Tibial artery (tissue), 4 donors: ENCODE data around the gene TDRD12.
"Not testable (repeated sequence)": the region's sequence is repeated elsewhere in the genome, so short reads cannot be mapped to it uniquely, and the experiment has no call there.

ENCODE experiments used
- DNase-seq, 2 donors: peaks; one replicate each; pipeline ENCODE4 v3.0.0-alpha.2; 2019
- H3K27ac ChIP-seq, 2 donors: fragments of 200-600 bp; sonication (generic) in 1 of 2; 1 replicate in 1 of 2; 2 replicates in 1 of 2; pipeline ENCODE4 v1.5.1; 2018 to 2019; ENCODE audit warnings: mild to moderate bottlenecking in 1 of 2
- H3K27me3 ChIP-seq, 2 donors: fragments of 200-600 bp; sonication (generic) in 1 of 2; one replicate each; pipeline versions ENCODE4 v1.5.1 to v1.6.0; 2016 to 2019
- H3K36me3 ChIP-seq, 3 donors: fragments of 200-600 bp; sonication (generic) in 2 of 3; one replicate each; pipeline ENCODE4 v1.5.1; 2016 to 2019; ENCODE audit warnings: mild to moderate bottlenecking in 2 of 3
- H3K4me1 ChIP-seq, 4 donors: fragments of 200-600 bp; sonication (generic) in 2 of 4; 1 replicate in 3 of 4; 2 replicates in 1 of 4; pipeline ENCODE4 v1.5.1; 2016 to 2019
- H3K4me3 ChIP-seq, 2 donors: fragments of 200-600 bp; sonication (generic) in 1 of 2; 1 replicate in 1 of 2; 2 replicates in 1 of 2; pipeline ENCODE4 v1.5.1; 2018 to 2019; ENCODE audit warnings: mild to moderate bottlenecking in 2 of 2
- H3K9me3 ChIP-seq, 3 donors: fragments of 200-600 bp; sonication (generic) in 1 of 3; one replicate each; pipeline ENCODE4 v1.5.1; 2016 to 2019
- CTCF ChIP-seq, 2 experiments: fragments of 200-600 bp in 1 of 2; fragments of 450-650 bp in 1 of 2; IDR thresholded peaks; one replicate each; pipeline ENCODE4 v1.5.1; 2017 to 2019; ENCODE audit warnings: antibody characterized with exemption in 2 of 2, mild to moderate bottlenecking in 1 of 2, moderate library complexity in 1 of 2
- intact Hi-C: fragments of 100-400 bp; cut with DNase I; formaldehyde crosslinking; loops from one replicate; pipeline ENCODE4 v1.15.0; 2023; ENCODE audit warnings: low total_unique reads

The TDRD12 gene

DNA sequence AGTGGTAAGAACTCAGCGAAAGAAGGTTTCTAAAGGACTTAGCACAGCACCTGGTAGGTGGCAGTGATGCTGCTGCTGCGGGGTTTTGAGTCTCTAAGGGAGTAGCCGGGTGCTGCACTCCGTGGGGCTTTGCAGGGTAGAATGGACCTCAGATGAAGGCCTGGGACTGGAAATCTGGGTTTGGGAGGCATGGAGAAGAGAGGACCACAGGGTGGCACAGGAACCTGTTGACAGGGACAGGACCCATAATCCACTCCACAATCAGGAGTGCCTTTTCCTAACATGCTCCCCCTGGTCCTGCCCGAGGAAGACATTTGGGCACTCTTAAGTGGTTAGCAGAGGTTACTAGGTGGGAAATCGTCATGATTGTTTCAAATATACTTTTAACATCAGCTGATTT is 29.8 kb downstream of the TDRD12 start:
- no peak overlapping the region for H3K27ac ChIP-seq
- H3K4me1 ChIP-seq = no peaks in the 10 kb centered on the region
- intact Hi-C loops = no loop called here
- H3K9me3 ChIP-seq = no peaks in the 10 kb centered on the region
- TF ChIP-seq CTCF (IDR thresholded peaks at IDR 0.05) = no peak
- no peak for DNase-seq
- H3K36me3 ChIP-seq = no peaks in the 10 kb centered on the region
- peaks cover 0 to 12% of the 10 kb centered on the region in 2 donors for H3K27me3 ChIP-seq
- H3K4me3 ChIP-seq = no peak overlapping the region

DNA sequence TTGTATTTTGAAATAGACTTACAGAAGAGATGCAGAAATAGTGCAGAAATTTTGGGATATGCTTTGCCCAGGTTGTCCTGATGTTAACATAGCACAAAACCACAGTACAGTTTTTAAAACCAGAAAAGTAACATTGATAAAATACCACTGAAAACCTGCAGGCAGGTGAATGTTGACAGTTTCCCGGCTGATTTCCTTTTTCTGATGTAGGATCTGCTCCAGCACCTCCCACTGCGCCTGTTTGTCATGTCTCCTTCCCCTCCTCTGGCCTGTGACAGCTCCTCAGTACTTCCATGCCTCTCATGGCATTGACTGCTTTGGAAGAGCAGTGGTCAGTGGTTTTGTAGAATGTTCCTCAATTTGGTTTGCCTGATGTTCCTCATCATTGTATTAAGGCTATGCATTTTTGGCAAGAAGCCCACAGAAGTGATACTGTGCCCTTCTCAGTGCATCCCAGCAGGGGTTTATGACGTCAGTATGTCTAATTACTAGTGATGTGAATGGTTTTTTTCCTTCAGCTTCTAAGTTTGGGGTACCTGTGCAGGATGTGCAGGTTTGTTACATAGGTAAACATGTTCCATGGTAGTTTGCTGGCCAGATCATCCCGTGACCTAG is 31.0 kb downstream of the TDRD12 start:
- no peak overlapping the region for H3K4me3 ChIP-seq
- H3K9me3 ChIP-seq = no peaks in the 10 kb centered on the region
- no peaks in the 10 kb centered on the region for H3K4me1 ChIP-seq
- peaks cover 0 to 12% of the 10 kb centered on the region in 2 donors for H3K27me3 ChIP-seq
- H3K27ac ChIP-seq = no peak overlapping the region
- DNase-seq = no peak
- H3K36me3 ChIP-seq = no peaks in the 10 kb centered on the region
- no peak for TF ChIP-seq CTCF (IDR thresholded peaks at IDR 0.05)
- intact Hi-C loops = no loop called here

DNA sequence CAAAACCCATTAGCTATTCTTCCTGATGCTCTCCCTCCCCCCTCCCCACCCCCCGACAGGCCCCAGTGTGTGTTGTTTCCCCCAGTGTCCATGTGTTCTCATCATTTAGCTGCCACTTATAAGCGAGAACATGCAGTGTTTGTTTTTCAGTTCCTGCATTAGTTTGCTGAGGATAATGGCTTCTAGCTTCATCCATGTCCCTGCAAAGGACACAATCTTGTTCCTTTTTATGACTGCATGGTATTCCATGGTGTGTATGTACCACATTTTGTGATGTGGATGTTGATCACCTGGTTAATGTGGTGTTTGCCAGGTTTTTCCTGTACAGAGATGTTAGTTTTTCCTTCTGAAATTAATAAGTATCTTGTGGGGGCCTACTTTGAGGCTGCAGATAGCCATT is 31.5 kb downstream of the TDRD12 start:
- H3K27me3 ChIP-seq = peaks cover 0 to 12% of the 10 kb centered on the region in 2 donors
- intact Hi-C loops = no loop called here
- no peaks in the 10 kb centered on the region for H3K9me3 ChIP-seq
- no peak overlapping the region for H3K27ac ChIP-seq
- no peak for DNase-seq
- H3K36me3 ChIP-seq = no peaks in the 10 kb centered on the region
- no peaks in the 10 kb centered on the region for H3K4me1 ChIP-seq
- no peak overlapping the region for H3K4me3 ChIP-seq
- TF ChIP-seq CTCF (IDR thresholded peaks at IDR 0.05) = no peak

- no peak for TF ChIP-seq CTCF (IDR thresholded peaks at IDR 0.05)
- H3K4me3 ChIP-seq = no peak overlapping the region
- no peaks in the 10 kb centered on the region for H3K4me1 ChIP-seq
- H3K9me3 ChIP-seq = peaks cover 0 to 4% (median 0%) of the 10 kb centered on the region in 3 donors
- intact Hi-C loops = no loop called here
- no peaks in the 10 kb centered on the region for H3K27me3 ChIP-seq
- H3K27ac ChIP-seq = no peak overlapping the region
- DNase-seq = no peak
- H3K36me3 ChIP-seq = no peaks in the 10 kb centered on the region
These were observed 37.6 kb downstream of the TDRD12 start for GRCh38 chr19:32757189-32757588.

GRCh38 chr19:32765365-32765764 is 45.8 kb downstream of the TDRD12 start:
- H3K4me3 ChIP-seq, H3K4me1 ChIP-seq, intact Hi-C loops, H3K36me3 ChIP-seq, H3K27me3 ChIP-seq, DNase-seq, H3K9me3 ChIP-seq, H3K27ac ChIP-seq: not testable (repeated sequence)

DNA sequence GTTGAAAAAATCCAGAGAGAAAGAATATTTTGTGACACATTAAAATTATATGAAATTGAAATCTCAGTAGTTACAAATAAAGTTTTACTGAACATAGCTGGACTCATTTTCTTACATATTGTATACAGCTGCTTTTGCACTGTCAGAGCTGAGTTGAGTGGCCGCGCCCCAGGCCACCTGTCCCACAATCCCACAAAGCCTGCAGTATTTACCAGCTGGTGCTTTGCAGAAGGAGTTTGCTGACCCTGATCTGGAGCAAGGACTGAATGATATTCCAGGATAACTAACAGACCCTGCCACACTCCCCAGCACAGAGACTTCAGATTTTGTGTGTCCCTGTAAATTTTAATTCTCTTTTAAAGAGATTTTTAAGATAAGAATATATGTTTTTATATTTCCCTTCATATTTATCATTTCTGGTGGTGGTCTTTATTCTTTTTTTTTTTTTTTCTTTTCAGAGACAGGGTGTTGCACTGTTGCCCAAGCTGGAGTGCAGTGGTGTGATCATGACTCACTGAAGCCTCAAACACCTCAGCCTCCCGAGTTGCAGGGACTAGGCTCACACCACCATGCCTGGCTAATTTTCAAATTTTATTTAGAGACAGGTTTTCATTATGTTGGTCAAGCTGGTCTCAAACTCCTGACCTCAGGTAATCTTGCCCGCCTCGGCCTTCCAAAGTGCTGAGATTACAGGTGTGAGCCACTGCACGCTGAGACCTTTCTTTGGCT is 48.5 kb downstream of the TDRD12 start:
- no peaks in the 10 kb centered on the region for H3K9me3 ChIP-seq
- DNase-seq = no peak
- intact Hi-C loops = no loop called here
- no peak overlapping the region for H3K4me3 ChIP-seq
- no peaks in the 10 kb centered on the region for H3K36me3 ChIP-seq
- no peak for TF ChIP-seq CTCF (IDR thresholded peaks at IDR 0.05)
- no peaks in the 10 kb centered on the region for H3K4me1 ChIP-seq
- H3K27me3 ChIP-seq = no peaks in the 10 kb centered on the region
- H3K27ac ChIP-seq = no peak overlapping the region
